Measurements from ENCODE around the gene INSYN1. TPM values are rescaled to one million over a fixed set of nuclear protein-coding genes. Genes with fewer than 3 reads are reported as not detected.

The INSYN1 gene
- total and polyA plus RNA-seq, 10 of the 15 experiments (the other 5 are each of a cell fraction or from before 2014, with no cell fraction given) = not detected

- POLR2A ChIA-PET = interaction anchor here (0.5 kb wide), 1 partner anchor 37 kb away, joined by 4 read pairs; no protein-coding TSS in a partner anchor
These were observed 2.2 kb downstream of the INSYN1 start for GRCh38 chr15:73750951-73751350.

More at GRCh38 chr15:73750951-73751350, 2.2 kb downstream of the INSYN1 start:
- BruUV-seq (replicated peaks) = no TSS peak
- peaks cover 0 to 6% of the 10 kb centered on the region in 2 experiments; a peak in 3 of 4 replicates for H3K27me3 ChIP-seq (replicated peaks in 1 of 2; ENCODE audit: control insufficient read depth in 2 of 2, insufficient read depth in 2 of 2, low read length in 1 of 2)
- 47% methylated on average over 20 of the region's 20 CpGs for WGBS (ENCODE audit: insufficient coverage, insufficient replicate concordance, low lambda C conversion rate, missing lambda C conversion rate)
- FAIRE-seq = no peak
- no peak overlapping the region for H2AFZ ChIP-seq (ENCODE audit: control insufficient read depth, low read depth, low read length)
- ChIA-PET CTCF (no interaction called here), RAD21 (ENCODE audit: unreplicated experiment) (no interaction called here), SMC1A (ENCODE audit: uncharacterized antibody, unreplicated experiment) (no interaction called here)
- no peaks in the 10 kb centered on the region for H3K36me3 ChIP-seq (ENCODE audit: control insufficient read depth in 2 of 2, insufficient read depth in 2 of 2, low read length in 1 of 2)
- in situ Hi-C loops (cut with MboI) = no loop called here
- no peaks in the 10 kb centered on the region for H4K20me1 ChIP-seq (ENCODE audit: control insufficient read depth, insufficient read depth)
- no peaks in the 10 kb centered on the region for H3K4me1 ChIP-seq (ENCODE audit: control insufficient read depth, insufficient read depth, low read length)
- no peak overlapping the region for H3K9ac ChIP-seq (ENCODE audit: control insufficient read depth, insufficient read depth, low read length)
- no peak for TF ChIP-seq EZH2 (IDR thresholded peaks at IDR 0.05; ENCODE audit: borderline replicate concordance, control insufficient read depth, low read depth, low read length)
- no peak for TF ChIP-seq MEF2B (IDR thresholded peaks at IDR 0.05; ENCODE audit: partially characterized antibody, poor library complexity, severe bottlenecking)
- no peak for TF ChIP-seq LARP7 (IDR thresholded peaks at IDR 0.05)
- no peak for TF ChIP-seq CREB1 (IDR thresholded peaks at IDR 0.05; ENCODE audit: low read depth)
- TF ChIP-seq YY1 (IDR thresholded peaks at IDR 0.05; ENCODE audit: low read depth, low read length) = no peak
- TF ChIP-seq, protein P1, sequence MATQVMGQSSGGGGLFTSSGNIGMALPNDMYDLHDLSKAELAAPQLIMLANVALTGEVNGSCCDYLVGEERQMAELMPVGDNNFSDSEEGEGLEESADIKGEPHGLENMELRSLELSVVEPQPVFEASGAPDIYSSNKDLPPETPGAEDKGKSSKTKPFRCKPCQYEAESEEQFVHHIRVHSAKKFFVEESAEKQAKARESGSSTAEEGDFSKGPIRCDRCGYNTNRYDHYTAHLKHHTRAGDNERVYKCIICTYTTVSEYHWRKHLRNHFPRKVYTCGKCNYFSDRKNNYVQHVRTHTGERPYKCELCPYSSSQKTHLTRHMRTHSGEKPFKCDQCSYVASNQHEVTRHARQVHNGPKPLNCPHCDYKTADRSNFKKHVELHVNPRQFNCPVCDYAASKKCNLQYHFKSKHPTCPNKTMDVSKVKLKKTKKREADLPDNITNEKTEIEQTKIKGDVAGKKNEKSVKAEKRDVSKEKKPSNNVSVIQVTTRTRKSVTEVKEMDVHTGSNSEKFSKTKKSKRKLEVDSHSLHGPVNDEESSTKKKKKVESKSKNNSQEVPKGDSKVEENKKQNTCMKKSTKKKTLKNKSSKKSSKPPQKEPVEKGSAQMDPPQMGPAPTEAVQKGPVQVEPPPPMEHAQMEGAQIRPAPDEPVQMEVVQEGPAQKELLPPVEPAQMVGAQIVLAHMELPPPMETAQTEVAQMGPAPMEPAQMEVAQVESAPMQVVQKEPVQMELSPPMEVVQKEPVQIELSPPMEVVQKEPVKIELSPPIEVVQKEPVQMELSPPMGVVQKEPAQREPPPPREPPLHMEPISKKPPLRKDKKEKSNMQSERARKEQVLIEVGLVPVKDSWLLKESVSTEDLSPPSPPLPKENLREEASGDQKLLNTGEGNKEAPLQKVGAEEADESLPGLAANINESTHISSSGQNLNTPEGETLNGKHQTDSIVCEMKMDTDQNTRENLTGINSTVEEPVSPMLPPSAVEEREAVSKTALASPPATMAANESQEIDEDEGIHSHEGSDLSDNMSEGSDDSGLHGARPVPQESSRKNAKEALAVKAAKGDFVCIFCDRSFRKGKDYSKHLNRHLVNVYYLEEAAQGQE (IDR thresholded peaks at IDR 0.05; ENCODE audit: low read depth, low read length) = no peak
- TF ChIP-seq ATF7 (IDR thresholded peaks at IDR 0.05; ENCODE audit: low read depth) = no peak
- no peak for TF ChIP-seq SIN3A (IDR thresholded peaks at IDR 0.05; ENCODE audit: low read depth, low read length)
- no peak for TF ChIP-seq ZNF24 (IDR thresholded peaks at IDR 0.05)
- no peak for TF ChIP-seq JUNB (IDR thresholded peaks at IDR 0.05)
- no peak for TF ChIP-seq HDAC6 (IDR thresholded peaks at IDR 0.05; ENCODE audit: unreplicated experiment)
- TF ChIP-seq PAX8 (IDR thresholded peaks at IDR 0.05) = no peak
- no peak for TF ChIP-seq MLLT1 (IDR thresholded peaks at IDR 0.05)
- TF ChIP-seq JUND (IDR thresholded peaks at IDR 0.05; ENCODE audit: low read depth, low read length) = no peak
- no peak for TF ChIP-seq CBX3 (IDR thresholded peaks at IDR 0.05; ENCODE audit: borderline replicate concordance, low read depth)
- no peak for TF ChIP-seq NR2C2 (IDR thresholded peaks at IDR 0.05; ENCODE audit: borderline replicate concordance, control insufficient read depth, insufficient read length, low read depth)
- TF ChIP-seq MTA2 (IDR thresholded peaks at IDR 0.05; ENCODE audit: low read depth) = no peak
- TF ChIP-seq IRF4 (IDR thresholded peaks at IDR 0.05; ENCODE audit: low read depth, low read length) = no peak
- TF ChIP-seq, protein P2, sequence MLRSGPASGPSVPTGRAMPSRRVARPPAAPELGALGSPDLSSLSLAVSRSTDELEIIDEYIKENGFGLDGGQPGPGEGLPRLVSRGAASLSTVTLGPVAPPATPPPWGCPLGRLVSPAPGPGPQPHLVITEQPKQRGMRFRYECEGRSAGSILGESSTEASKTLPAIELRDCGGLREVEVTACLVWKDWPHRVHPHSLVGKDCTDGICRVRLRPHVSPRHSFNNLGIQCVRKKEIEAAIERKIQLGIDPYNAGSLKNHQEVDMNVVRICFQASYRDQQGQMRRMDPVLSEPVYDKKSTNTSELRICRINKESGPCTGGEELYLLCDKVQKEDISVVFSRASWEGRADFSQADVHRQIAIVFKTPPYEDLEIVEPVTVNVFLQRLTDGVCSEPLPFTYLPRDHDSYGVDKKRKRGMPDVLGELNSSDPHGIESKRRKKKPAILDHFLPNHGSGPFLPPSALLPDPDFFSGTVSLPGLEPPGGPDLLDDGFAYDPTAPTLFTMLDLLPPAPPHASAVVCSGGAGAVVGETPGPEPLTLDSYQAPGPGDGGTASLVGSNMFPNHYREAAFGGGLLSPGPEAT (IDR thresholded peaks at IDR 0.05; ENCODE audit: low read depth) = no peak
- no peak for TF ChIP-seq NFYA (IDR thresholded peaks at IDR 0.05; ENCODE audit: borderline replicate concordance, low read depth, low read length)
- H3K4me3 ChIP-seq = no peak overlapping the region
- ATAC-seq = no peak
- H3K4me2 ChIP-seq (ENCODE audit: control insufficient read depth, insufficient read depth) = no peak overlapping the region
- H3K79me2 ChIP-seq (ENCODE audit: control insufficient read depth, insufficient read depth, low read length) = no peaks in the 10 kb centered on the region
- no peak for DNase-seq (ENCODE audit: low read depth, low spot score)
- no peak overlapping the region for H3K27ac ChIP-seq (ENCODE audit: control insufficient read depth, insufficient read depth)
- no peaks in the 10 kb centered on the region for H3K9me3 ChIP-seq (replicated peaks; ENCODE audit: control insufficient read depth, insufficient read depth, low read length)
- intact Hi-C loops (cut with micrococcal nuclease; ENCODE audit: unreplicated experiment) = no loop called here

Data from GM12878 (cell line).